GM12874 (cell line): ENCODE results near the gene DPP6.

ENCODE experiments used
- CTCF ChIP-seq: IDR thresholded peaks from 2 replicates; pipeline ENCODE4 v1.5.1; 2011; ENCODE audit warnings: low read depth, mild to moderate bottlenecking, control low read depth, low read length, moderate library complexity; ENCODE audit not compliant: insufficient read depth

DPP6 gene

GRCh38 chr7:154928136-154929005, 876.2 kb downstream of the DPP6 start:
- TF ChIP-seq CTCF: no peak

- TF ChIP-seq CTCF: no peak
These were observed 877.0 kb downstream of the DPP6 start for GRCh38 chr7:154929006-154929726.

GRCh38 chr7:154931906-154932305, 879.7 kb downstream of the DPP6 start:
- TF ChIP-seq CTCF: no peak

- no peak for TF ChIP-seq CTCF
These were observed 885.6 kb downstream of the DPP6 start for GRCh38 chr7:154937837-154938236.

GRCh38 chr7:154942691-154943090, 890.5 kb downstream of the DPP6 start:
- TF ChIP-seq CTCF: no peak
